ENCODE data around the gene RABGAP1L. TPM values are rescaled to one million over a fixed set of nuclear protein-coding genes. Genes with fewer than 3 reads are reported as not detected.
"Not testable (repeated sequence)": the region's sequence is repeated elsewhere in the genome, so short reads cannot be mapped to it uniquely, and the experiment has no call there.

Gene RABGAP1L
- total RNA-seq, 2 experiments from 2014 or later, result 59.8 to 67.6 TPM

- no peaks in the 10 kb centered on the region for H3K4me1 Mint-ChIP-seq (ENCODE audit: low read depth)
- Histone ChIP-seq H3K27me3 (ENCODE audit: control insufficient read depth in 1 of 2, insufficient read depth in 2 of 2, low read length in 2 of 2) (no peaks in the 10 kb centered on the region), H3K27ac (ENCODE audit: low read depth in 1 of 2, low read length in 2 of 2) (no peak overlapping the region), H3K9me3 (ENCODE audit: control insufficient read depth in 1 of 2, insufficient read depth in 1 of 2, low read length in 2 of 2) (peaks cover 0 to 11% of the 10 kb centered on the region in 2 experiments), H3K4me1 (ENCODE audit: insufficient read depth, low read length) (no peaks in the 10 kb centered on the region), H3K36me3 (ENCODE audit: insufficient read depth, low read length) (no peaks in the 10 kb centered on the region), H3K4me3 (ENCODE audit: low read length) (no peak overlapping the region)
- peaks cover 71% of the 10 kb centered on the region for H3K36me3 Mint-ChIP-seq (ENCODE audit: low read depth)
- H3K27me3 Mint-ChIP-seq, result no peaks in the 10 kb centered on the region
- ChIA-PET CTCF (no interaction called here), POLR2A (no interaction called here)
- H3K4me3 Mint-ChIP-seq, result no peak overlapping the region
- DNase-seq, result no peak
- TF ChIP-seq, protein P1, sequence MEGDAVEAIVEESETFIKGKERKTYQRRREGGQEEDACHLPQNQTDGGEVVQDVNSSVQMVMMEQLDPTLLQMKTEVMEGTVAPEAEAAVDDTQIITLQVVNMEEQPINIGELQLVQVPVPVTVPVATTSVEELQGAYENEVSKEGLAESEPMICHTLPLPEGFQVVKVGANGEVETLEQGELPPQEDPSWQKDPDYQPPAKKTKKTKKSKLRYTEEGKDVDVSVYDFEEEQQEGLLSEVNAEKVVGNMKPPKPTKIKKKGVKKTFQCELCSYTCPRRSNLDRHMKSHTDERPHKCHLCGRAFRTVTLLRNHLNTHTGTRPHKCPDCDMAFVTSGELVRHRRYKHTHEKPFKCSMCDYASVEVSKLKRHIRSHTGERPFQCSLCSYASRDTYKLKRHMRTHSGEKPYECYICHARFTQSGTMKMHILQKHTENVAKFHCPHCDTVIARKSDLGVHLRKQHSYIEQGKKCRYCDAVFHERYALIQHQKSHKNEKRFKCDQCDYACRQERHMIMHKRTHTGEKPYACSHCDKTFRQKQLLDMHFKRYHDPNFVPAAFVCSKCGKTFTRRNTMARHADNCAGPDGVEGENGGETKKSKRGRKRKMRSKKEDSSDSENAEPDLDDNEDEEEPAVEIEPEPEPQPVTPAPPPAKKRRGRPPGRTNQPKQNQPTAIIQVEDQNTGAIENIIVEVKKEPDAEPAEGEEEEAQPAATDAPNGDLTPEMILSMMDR (IDR thresholded peaks at IDR 0.05), result no peak
- peaks cover 18% of the 10 kb centered on the region for H3K9me3 Mint-ChIP-seq
- no peak overlapping the region for H3K27ac Mint-ChIP-seq
- intact Hi-C loops (cut with DNase I, micrococcal nuclease), result no loop called here
- ATAC-seq (ENCODE audit: poor library complexity), result no peak
These were observed 424.0 kb downstream of the RABGAP1L start for GRCh38 chr1:174583316-174583715.

DNA sequence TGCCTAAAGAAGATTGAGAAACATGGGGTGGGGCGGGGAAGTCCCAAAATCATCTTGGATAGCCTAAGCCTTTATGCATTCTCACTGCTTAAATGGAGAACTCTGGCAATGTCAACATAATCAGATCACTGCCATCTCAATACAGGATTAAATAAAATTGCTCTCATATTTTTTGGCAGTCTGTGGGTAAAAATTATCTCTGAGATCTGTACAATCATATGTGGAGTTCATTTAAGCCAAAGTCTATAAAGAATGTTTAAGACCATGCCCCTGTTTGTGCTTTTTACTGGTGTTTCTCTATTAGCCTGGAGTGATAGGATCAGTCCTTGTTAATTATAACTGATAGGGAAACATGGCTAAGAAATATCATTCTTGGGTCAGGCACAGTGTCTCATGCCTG is 424.8 kb downstream of the RABGAP1L start:
- no peaks in the 10 kb centered on the region for H3K27me3 ChIP-seq (ENCODE audit: control insufficient read depth in 1 of 2, insufficient read depth in 2 of 2, low read length in 2 of 2)
- intact Hi-C loops (cut with DNase I, micrococcal nuclease), result no loop called here
- DNase-seq, result no peak
- H3K27me3 Mint-ChIP-seq, result no peaks in the 10 kb centered on the region
- no peaks in the 10 kb centered on the region for H3K4me1 ChIP-seq (ENCODE audit: insufficient read depth, low read length)
- no peak overlapping the region for H3K27ac Mint-ChIP-seq
- H3K9me3 ChIP-seq (ENCODE audit: control insufficient read depth in 1 of 2, insufficient read depth in 1 of 2, low read length in 2 of 2), result peaks cover 0 to 13% of the 10 kb centered on the region in 2 experiments
- H3K9me3 Mint-ChIP-seq, result peaks cover 16% of the 10 kb centered on the region
- H3K4me1 Mint-ChIP-seq (ENCODE audit: low read depth), result no peaks in the 10 kb centered on the region
- H3K36me3 ChIP-seq (ENCODE audit: insufficient read depth, low read length), result no peaks in the 10 kb centered on the region
- ChIA-PET CTCF (no interaction called here), POLR2A (no interaction called here)
- no peak overlapping the region for H3K27ac ChIP-seq (ENCODE audit: low read depth in 1 of 2, low read length in 2 of 2)
- H3K4me3 Mint-ChIP-seq, result no peak overlapping the region
- no peak overlapping the region for H3K4me3 ChIP-seq (ENCODE audit: low read length)
- no peak for ATAC-seq (ENCODE audit: poor library complexity)
- TF ChIP-seq, protein P1 (IDR thresholded peaks at IDR 0.05), result no peak
- peaks cover 75% of the 10 kb centered on the region for H3K36me3 Mint-ChIP-seq (ENCODE audit: low read depth)

DNA sequence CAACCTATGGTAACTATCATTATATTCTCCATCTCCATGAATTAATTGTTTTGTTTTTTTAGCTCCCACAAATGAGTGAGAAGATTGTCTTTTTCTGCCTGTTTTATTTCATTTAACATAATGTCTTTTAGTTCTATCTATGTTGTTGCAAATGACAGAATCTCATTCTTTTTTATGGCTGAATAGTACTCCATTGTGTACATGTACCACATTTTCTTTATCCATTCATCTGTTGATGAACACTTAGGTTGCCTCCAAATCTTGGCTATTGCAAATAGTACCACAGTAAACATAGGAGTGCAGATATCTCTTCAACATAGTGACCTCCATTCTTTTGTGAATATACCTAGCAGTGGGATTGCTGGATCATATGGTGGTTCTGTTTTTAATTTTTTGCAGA is 429.3 kb downstream of the RABGAP1L start:
- H3K36me3 Mint-ChIP-seq (ENCODE audit: low read depth), result peaks cover 46% of the 10 kb centered on the region
- H3K4me3 Mint-ChIP-seq; H3K4me1 Mint-ChIP-seq (ENCODE audit: low read depth); DNase-seq; H3K27me3 Mint-ChIP-seq; intact Hi-C loops (cut with DNase I, micrococcal nuclease); CTCF ChIA-PET; POLR2A ChIA-PET; ATAC-seq (ENCODE audit: poor library complexity); H3K9me3 Mint-ChIP-seq; H3K4me3 ChIP-seq (ENCODE audit: low read length); H3K36me3 ChIP-seq (ENCODE audit: insufficient read depth, low read length); H3K27ac ChIP-seq (ENCODE audit: low read depth in 1 of 2, low read length in 2 of 2); H3K27ac Mint-ChIP-seq; H3K27me3 ChIP-seq (ENCODE audit: control insufficient read depth in 1 of 2, insufficient read depth in 2 of 2, low read length in 2 of 2); H3K4me1 ChIP-seq (ENCODE audit: insufficient read depth, low read length): not testable (repeated sequence)
- peaks cover 0 to 13% of the 10 kb centered on the region in 2 experiments for H3K9me3 ChIP-seq (ENCODE audit: control insufficient read depth in 1 of 2, insufficient read depth in 1 of 2, low read length in 2 of 2)

DNA sequence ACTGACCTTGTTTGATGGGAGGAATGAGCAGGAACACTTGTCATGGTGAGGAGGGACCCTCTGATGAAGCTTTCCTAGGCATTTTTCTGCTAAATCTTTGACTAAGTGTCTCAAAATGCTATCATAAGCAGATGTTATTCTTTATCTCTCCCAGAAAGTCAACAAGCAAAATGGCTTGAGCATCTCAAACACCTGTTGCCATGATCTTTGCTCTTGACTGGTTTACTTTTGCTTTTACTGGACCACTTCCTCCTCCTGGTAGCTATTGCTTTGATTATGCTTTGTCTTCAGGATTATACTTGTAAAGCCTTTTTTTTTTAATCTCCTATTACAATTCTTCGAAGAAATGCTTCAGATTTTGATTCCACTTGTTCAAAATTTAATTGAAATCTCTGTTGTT is 445.9 kb downstream of the RABGAP1L start:
- POLR2A ChIA-PET, result no interaction called here
- no peak overlapping the region for H3K27ac Mint-ChIP-seq
- TF ChIP-seq, protein P1 (IDR thresholded peaks at IDR 0.05), result no peak
- CTCF ChIA-PET, result no interaction called here
- DNase-seq, result no peak
- Histone ChIP-seq H3K4me3 (ENCODE audit: low read length) (no peak overlapping the region), H3K27ac (ENCODE audit: low read depth in 1 of 2, low read length in 2 of 2) (no peak overlapping the region), H3K4me1 (ENCODE audit: insufficient read depth, low read length) (no peaks in the 10 kb centered on the region), H3K27me3 (ENCODE audit: control insufficient read depth in 1 of 2, insufficient read depth in 2 of 2, low read length in 2 of 2) (no peaks in the 10 kb centered on the region), H3K36me3 (ENCODE audit: insufficient read depth, low read length) (no peaks in the 10 kb centered on the region), H3K9me3 (ENCODE audit: control insufficient read depth in 1 of 2, insufficient read depth in 1 of 2, low read length in 2 of 2) (peaks cover 0 to 5% of the 10 kb centered on the region in 2 experiments)
- no peak for ATAC-seq (ENCODE audit: poor library complexity)
- H3K27me3 Mint-ChIP-seq, result no peaks in the 10 kb centered on the region
- peaks cover 5% of the 10 kb centered on the region for H3K9me3 Mint-ChIP-seq
- no peak overlapping the region for H3K4me3 Mint-ChIP-seq
- peaks cover 61% of the 10 kb centered on the region for H3K36me3 Mint-ChIP-seq (ENCODE audit: low read depth)
- intact Hi-C loops (cut with DNase I, micrococcal nuclease), result no loop called here
- H3K4me1 Mint-ChIP-seq (ENCODE audit: low read depth), result no peaks in the 10 kb centered on the region

Measured in CD4-positive, alpha-beta T cell (primary cell).